ENCODE data around the gene SMTNL2. TPM values are rescaled to one million over a fixed set of nuclear protein-coding genes. Genes with fewer than 3 reads are reported as not detected.
"Not testable (repeated sequence)": the region's sequence is repeated elsewhere in the genome, so short reads cannot be mapped to it uniquely, and the experiment has no call there.

Gene SMTNL2
- total RNA-seq, 1 donor from 2014 or later: not detected

- no peaks in the 10 kb centered on the region for H3K36me3 Mint-ChIP-seq (ENCODE audit: low read depth)
- H3K4me3 Mint-ChIP-seq (ENCODE audit: low read depth): no peak overlapping the region
- H3K27me3 Mint-ChIP-seq (ENCODE audit: low read depth): peaks cover 31% of the 10 kb centered on the region
- H3K4me1 Mint-ChIP-seq (ENCODE audit: low read depth): peaks cover 15% of the 10 kb centered on the region
- DNase-seq (ENCODE audit: low spot score): no peak
- no peak overlapping the region for H3K27ac Mint-ChIP-seq
- intact Hi-C loops (cut with micrococcal nuclease): loop anchor here (5.0 kb wide), 1 partner anchor 160 kb away; no protein-coding TSS in a partner anchor
- H3K9me3 Mint-ChIP-seq: no peaks in the 10 kb centered on the region
Measured at GRCh38 chr17:4631836-4632580, 47.7 kb downstream of the SMTNL2 start.

GRCh38 chr17:4632581-4632920, 48.2 kb downstream of the SMTNL2 start:
- H3K27ac Mint-ChIP-seq: no peak overlapping the region
- intact Hi-C loops (cut with micrococcal nuclease): loop anchor here (5.0 kb wide), 1 partner anchor 160 kb away; no protein-coding TSS in a partner anchor
- DNase-seq (ENCODE audit: low spot score): no peak
- no peaks in the 10 kb centered on the region for H3K9me3 Mint-ChIP-seq
- peaks cover 15% of the 10 kb centered on the region for H3K4me1 Mint-ChIP-seq (ENCODE audit: low read depth)
- peaks cover 32% of the 10 kb centered on the region for H3K27me3 Mint-ChIP-seq (ENCODE audit: low read depth)
- H3K4me3 Mint-ChIP-seq (ENCODE audit: low read depth): no peak overlapping the region
- H3K36me3 Mint-ChIP-seq (ENCODE audit: low read depth): no peaks in the 10 kb centered on the region

GRCh38 chr17:4633643-4634042, 49.3 kb downstream of the SMTNL2 start:
- H3K4me1 Mint-ChIP-seq (ENCODE audit: low read depth): peaks cover 16% of the 10 kb centered on the region
- no peaks in the 10 kb centered on the region for H3K36me3 Mint-ChIP-seq (ENCODE audit: low read depth)
- H3K27ac Mint-ChIP-seq: no peak overlapping the region
- no peak overlapping the region for H3K4me3 Mint-ChIP-seq (ENCODE audit: low read depth)
- intact Hi-C loops (cut with micrococcal nuclease): loop anchor here (5.0 kb wide), 1 partner anchor 159 kb away; no protein-coding TSS in a partner anchor
- DNase-seq (ENCODE audit: low spot score): no peak
- H3K9me3 Mint-ChIP-seq: no peaks in the 10 kb centered on the region
- peaks cover 40% of the 10 kb centered on the region for H3K27me3 Mint-ChIP-seq (ENCODE audit: low read depth)

- intact Hi-C loops (cut with micrococcal nuclease): loop anchor here (5.0 kb wide), 1 partner anchor 157 kb away; no protein-coding TSS in a partner anchor
- Mint-ChIP-seq H3K36me3 (ENCODE audit: low read depth) (no peaks in the 10 kb centered on the region), H3K4me3 (ENCODE audit: low read depth) (no peak overlapping the region), H3K27me3 (ENCODE audit: low read depth) (peaks cover 48% of the 10 kb centered on the region), H3K9me3 (no peaks in the 10 kb centered on the region), H3K4me1 (ENCODE audit: low read depth) (peaks cover 20% of the 10 kb centered on the region), H3K27ac (no peak overlapping the region)
- no peak for DNase-seq (ENCODE audit: low spot score)
Measured at GRCh38 chr17:4634976-4635375, 50.6 kb downstream of the SMTNL2 start.

- Mint-ChIP-seq H3K27me3 (ENCODE audit: low read depth) (peaks cover 52% of the 10 kb centered on the region), H3K36me3 (ENCODE audit: low read depth) (no peaks in the 10 kb centered on the region), H3K4me3 (ENCODE audit: low read depth) (no peak overlapping the region), H3K27ac (no peak overlapping the region), H3K4me1 (ENCODE audit: low read depth) (peaks cover 23% of the 10 kb centered on the region), H3K9me3 (no peaks in the 10 kb centered on the region)
- no peak for DNase-seq (ENCODE audit: low spot score)
- intact Hi-C loops (cut with micrococcal nuclease): no loop called here
Measured at GRCh38 chr17:4635823-4636375, 51.6 kb downstream of the SMTNL2 start.

- Mint-ChIP-seq H3K36me3 (ENCODE audit: low read depth) (no peaks in the 10 kb centered on the region), H3K27me3 (ENCODE audit: low read depth) (peaks cover 55% of the 10 kb centered on the region)
- intact Hi-C loops (cut with micrococcal nuclease): no loop called here
Measured at GRCh38 chr17:4636474-4637100, 52.3 kb downstream of the SMTNL2 start.

GRCh38 chr17:4638766-4639165, 54.4 kb downstream of the SMTNL2 start:
- H3K27ac Mint-ChIP-seq; intact Hi-C loops (cut with micrococcal nuclease); H3K36me3 Mint-ChIP-seq (ENCODE audit: low read depth); DNase-seq (ENCODE audit: low spot score); H3K9me3 Mint-ChIP-seq; H3K4me3 Mint-ChIP-seq (ENCODE audit: low read depth): not testable (repeated sequence)
- H3K27me3 Mint-ChIP-seq (ENCODE audit: low read depth): peaks cover 74% of the 10 kb centered on the region
- peaks cover 25% of the 10 kb centered on the region for H3K4me1 Mint-ChIP-seq (ENCODE audit: low read depth)

More at GRCh38 chr17:4636474-4637100, 52.3 kb downstream of the SMTNL2 start:
- Mint-ChIP-seq H3K4me3 (ENCODE audit: low read depth) (no peak overlapping the region), H3K4me1 (ENCODE audit: low read depth) (peaks cover 23% of the 10 kb centered on the region), H3K9me3 (no peaks in the 10 kb centered on the region), H3K27ac (no peak overlapping the region)
- no peak for DNase-seq (ENCODE audit: low spot score)

- Mint-ChIP-seq H3K4me1 (ENCODE audit: low read depth) (peaks cover 25% of the 10 kb centered on the region), H3K27me3 (ENCODE audit: low read depth) (peaks cover 77% of the 10 kb centered on the region)
- H3K4me3 Mint-ChIP-seq (ENCODE audit: low read depth); H3K36me3 Mint-ChIP-seq (ENCODE audit: low read depth); H3K9me3 Mint-ChIP-seq; H3K27ac Mint-ChIP-seq; DNase-seq (ENCODE audit: low spot score); intact Hi-C loops (cut with micrococcal nuclease): not testable (repeated sequence)
Measured at GRCh38 chr17:4639301-4640059, 55.2 kb downstream of the SMTNL2 start.

- H3K36me3 Mint-ChIP-seq (ENCODE audit: low read depth); H3K4me3 Mint-ChIP-seq (ENCODE audit: low read depth); H3K27ac Mint-ChIP-seq; DNase-seq (ENCODE audit: low spot score); intact Hi-C loops (cut with micrococcal nuclease); H3K9me3 Mint-ChIP-seq: not testable (repeated sequence)
- Mint-ChIP-seq H3K27me3 (ENCODE audit: low read depth) (peaks cover 78% of the 10 kb centered on the region), H3K4me1 (ENCODE audit: low read depth) (peaks cover 22% of the 10 kb centered on the region)
Measured at GRCh38 chr17:4640569-4641188, 56.4 kb downstream of the SMTNL2 start.

GRCh38 chr17:4641297-4642195, 57.2 kb downstream of the SMTNL2 start, which contains the start of gene ALOX15:
ALOX15 (minus strand) TSS chr17:4641678; CDS start chr17:4641651, 27 bp downstream.
- Mint-ChIP-seq H3K4me3 (ENCODE audit: low read depth) (no peak within 1 kb of the TSS), H3K9me3 (no peaks in the 10 kb centered on the region), H3K27ac (no peak within 1 kb of the TSS), H3K27me3 (ENCODE audit: low read depth) (peaks cover 75% of the 10 kb centered on the region), H3K4me1 (ENCODE audit: low read depth) (peaks cover 14% of the 10 kb centered on the region), H3K36me3 (ENCODE audit: low read depth) (no peaks in the 10 kb centered on the region)
- DNase-seq (ENCODE audit: low spot score): no peak
- intact Hi-C loops (cut with micrococcal nuclease): no loop called here

GRCh38 chr17:4642286-4642685, 58.0 kb downstream of the SMTNL2 start:
- Mint-ChIP-seq H3K9me3 (no peaks in the 10 kb centered on the region), H3K4me3 (ENCODE audit: low read depth) (no peak overlapping the region), H3K27ac (no peak overlapping the region), H3K27me3 (ENCODE audit: low read depth) (peaks cover 68% of the 10 kb centered on the region), H3K36me3 (ENCODE audit: low read depth) (no peaks in the 10 kb centered on the region), H3K4me1 (ENCODE audit: low read depth) (peaks cover 10% of the 10 kb centered on the region)
- intact Hi-C loops (cut with micrococcal nuclease): no loop called here
- DNase-seq (ENCODE audit: low spot score): no peak

Measured in activated T-helper 2 cell treated with anti-CD3 and anti-CD28 coated beads, Interferon-gamma antibody, Interleukin-2, Interleukin-4, amounts not matched to agents 10 μg/mL and 5 μg/mL and 100 μg/mL, durations not matched to agents 14 hours and 24 hours and 36 hours (primary cell).